Smooth muscle cell of the umbilical artery (primary cell): ENCODE data around the gene TMEM14B. TPM values are rescaled to one million over a fixed set of nuclear protein-coding genes. Genes with fewer than 3 reads are reported as not detected.

Experiments
- total RNA-seq: library from RNA; depleted of rRNA; stranded (reverse); fragments of >200 nt; gene quantifications from 2 replicates; pipeline ENCODE4 v1.2.3, GENCODE V29; 2014

TMEM14B gene
- 47.6 and 82.8 TPM in 2 replicates for total RNA-seq

DNA sequence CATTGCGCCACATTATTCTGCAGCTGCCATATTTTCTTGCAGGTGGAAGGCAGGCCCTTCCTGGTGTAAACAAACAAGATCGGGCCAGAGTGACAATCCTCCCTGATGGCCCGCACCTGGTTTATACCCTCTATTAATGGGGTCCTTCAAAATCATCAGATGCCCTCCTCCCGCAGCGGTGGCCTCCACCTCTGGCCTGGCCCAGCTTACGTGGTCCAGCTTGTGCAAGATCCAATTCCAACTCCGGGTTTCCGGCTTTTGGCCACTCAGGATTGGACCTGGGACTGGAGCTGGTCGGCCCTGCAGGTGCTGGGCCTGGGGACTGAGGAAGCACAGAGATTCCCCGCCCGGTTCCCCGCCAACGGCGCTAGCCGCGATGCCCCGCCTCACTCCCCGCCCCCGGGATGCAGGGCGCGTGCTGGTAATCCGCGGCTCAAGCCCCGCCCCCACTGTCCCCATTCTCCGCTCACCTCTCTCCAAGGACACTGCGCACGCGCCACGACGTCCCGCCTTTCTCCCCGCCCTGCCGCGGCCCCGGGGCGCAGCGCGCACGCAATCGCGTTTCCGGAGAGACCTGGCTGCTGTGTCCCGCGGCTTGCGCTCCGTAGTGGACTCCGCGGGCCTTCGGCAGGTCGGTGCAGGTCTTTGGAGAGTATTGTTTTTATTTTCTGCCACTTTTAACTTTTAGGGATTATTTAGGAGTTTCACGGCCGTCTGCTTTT lies at the start of gene TMEM14B:
TMEM14B (plus strand) TSS at position 555 of the 722 bp plus-strand sequence. CDS start 1,441 bp downstream, outside the sequence.

DNA sequence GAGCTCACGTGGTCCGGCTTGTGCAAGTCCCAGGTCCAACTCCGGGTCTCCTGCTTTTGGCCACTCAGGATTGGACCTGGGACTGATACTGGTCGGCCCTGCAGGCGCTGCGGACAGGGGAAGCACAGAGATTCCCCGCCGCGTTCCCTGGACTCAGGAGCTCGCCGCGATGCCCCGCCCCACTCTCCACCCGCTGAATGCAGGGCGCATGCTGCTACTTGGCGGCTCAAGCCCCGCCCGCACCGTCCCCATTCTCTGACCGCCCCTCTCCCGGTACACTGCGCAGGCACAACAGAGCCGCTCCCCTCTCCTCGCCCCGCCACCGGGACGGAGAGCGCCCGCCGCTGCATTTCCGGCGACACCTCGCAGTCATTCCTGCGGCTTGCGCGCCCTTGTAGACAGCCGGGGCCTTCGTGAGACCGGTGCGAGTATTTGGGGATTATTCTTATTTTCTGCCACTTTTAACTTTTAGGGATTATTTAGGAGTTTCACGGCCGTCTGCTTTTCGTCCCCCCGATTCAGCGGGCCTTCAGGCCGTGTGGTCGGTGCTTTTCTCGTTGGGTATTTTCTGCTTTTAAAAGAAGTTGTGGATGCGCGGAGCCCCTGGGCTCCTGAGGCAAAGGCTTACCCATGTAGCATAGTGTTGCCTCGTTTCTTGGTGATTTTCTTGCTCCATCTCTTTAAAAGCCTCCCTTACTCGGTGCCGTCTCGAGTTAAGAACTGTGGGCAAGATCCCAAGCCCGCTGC lies 24.6 kb upstream of the TMEM14B start, which contains the start of gene TMEM14C:
TMEM14C (plus strand) TSS at position 251 of the 747 bp plus-strand sequence. CDS start 1,544 bp downstream, outside the sequence.

Other genes starting within 250 kb of the TMEM14B start
- 0.09 TPM in 1 of 2 replicates, not detected in the other for gene GCNT2, start 226.5 kb upstream of the TMEM14B start, total RNA-seq
- 0.30 TPM in 1 of 2 replicates, not detected in the other for gene C6orf52, start 53.2 kb upstream of the TMEM14B start, total RNA-seq
- gene PAK1IP1, start 52.8 kb upstream of the TMEM14B start, total RNA-seq = 20.5 and 22.0 TPM in 2 replicates
- gene TMEM14C, start 24.7 kb upstream of the TMEM14B start, total RNA-seq = 70.9 and 138 TPM in 2 replicates
- gene MAK, start 90.7 kb downstream of the TMEM14B start, total RNA-seq = not detected in 2 replicates
- gene GCM2, start 134.2 kb downstream of the TMEM14B start, total RNA-seq = not detected in 2 replicates
- gene SYCP2L, start 139.2 kb downstream of the TMEM14B start, total RNA-seq = 0.05 and 0.59 TPM in 2 replicates